Measurements from ENCODE around the gene CYGB.

CYGB gene

DNA sequence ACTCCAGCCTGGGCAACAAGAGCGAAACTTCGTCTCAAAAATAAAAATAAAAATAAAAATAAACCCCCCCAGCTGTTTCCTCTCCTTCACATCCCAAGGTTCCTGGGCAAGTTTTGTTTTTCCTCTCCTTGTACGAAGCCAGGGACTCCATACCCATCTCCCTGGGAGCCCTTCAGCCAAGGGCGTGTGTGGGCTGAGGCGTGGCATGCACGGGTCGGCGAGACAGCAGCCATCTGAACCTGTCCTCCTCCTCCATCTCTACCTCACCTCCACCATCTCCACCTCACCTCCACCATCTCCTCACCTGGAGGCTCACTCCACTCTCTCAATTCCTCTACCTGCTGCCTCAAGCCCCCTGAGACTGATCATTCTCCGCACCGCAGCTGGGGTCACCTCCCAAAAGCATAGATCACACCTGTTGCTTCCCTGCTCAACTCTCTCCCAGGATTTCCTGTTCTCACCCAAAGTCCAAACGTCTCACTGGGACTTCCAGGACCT is 53.2 kb downstream of the CYGB start:
- no peak overlapping the region for H3K4me3 ChIP-seq (ENCODE audit: control insufficient read depth, low read depth, low read length)
- DNase-seq (ENCODE audit: low read depth) = no peak

DNA sequence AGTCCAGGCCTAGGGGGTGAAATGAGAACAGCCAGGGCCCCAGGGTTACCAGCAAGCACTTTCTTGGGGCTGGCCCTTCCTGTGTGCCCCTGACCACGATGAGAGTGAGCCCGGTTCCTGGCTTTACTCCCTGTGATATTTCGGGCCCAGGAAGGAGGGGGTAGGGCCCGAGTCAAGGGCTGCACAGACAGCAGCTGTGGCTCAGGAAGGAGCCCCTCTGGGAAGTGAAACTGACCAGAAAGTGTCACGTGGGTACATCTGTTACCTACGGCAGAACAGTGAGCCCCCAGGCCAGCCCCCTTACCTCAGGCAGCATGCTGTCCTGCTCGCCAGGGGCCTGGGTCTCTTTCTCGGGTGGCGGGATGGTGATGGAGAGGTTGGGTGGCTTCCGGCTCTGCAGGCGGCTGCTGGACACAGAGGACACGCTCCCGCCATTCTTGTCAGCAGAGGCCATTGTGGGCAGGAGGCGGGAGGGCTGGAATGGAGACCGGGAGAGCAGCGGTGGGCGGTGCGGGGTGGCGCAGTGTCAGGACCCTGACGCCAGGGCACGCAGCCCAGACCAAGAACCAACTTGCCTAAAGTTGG is 56.3 kb downstream of the CYGB start:
- TF ChIP-seq, protein P1, sequence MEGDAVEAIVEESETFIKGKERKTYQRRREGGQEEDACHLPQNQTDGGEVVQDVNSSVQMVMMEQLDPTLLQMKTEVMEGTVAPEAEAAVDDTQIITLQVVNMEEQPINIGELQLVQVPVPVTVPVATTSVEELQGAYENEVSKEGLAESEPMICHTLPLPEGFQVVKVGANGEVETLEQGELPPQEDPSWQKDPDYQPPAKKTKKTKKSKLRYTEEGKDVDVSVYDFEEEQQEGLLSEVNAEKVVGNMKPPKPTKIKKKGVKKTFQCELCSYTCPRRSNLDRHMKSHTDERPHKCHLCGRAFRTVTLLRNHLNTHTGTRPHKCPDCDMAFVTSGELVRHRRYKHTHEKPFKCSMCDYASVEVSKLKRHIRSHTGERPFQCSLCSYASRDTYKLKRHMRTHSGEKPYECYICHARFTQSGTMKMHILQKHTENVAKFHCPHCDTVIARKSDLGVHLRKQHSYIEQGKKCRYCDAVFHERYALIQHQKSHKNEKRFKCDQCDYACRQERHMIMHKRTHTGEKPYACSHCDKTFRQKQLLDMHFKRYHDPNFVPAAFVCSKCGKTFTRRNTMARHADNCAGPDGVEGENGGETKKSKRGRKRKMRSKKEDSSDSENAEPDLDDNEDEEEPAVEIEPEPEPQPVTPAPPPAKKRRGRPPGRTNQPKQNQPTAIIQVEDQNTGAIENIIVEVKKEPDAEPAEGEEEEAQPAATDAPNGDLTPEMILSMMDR (IDR thresholded peaks at IDR 0.05; ENCODE audit: control insufficient read depth, insufficient read depth, low read depth, low read length, missing control alignments) = no peak
- DNase-seq (ENCODE audit: low read depth) = no peak
- no peak overlapping the region for H3K4me3 ChIP-seq (ENCODE audit: control insufficient read depth, low read depth, low read length)

More for the DNA sequence above, 53.2 kb downstream of the CYGB start:
- TF ChIP-seq, protein P1 (IDR thresholded peaks at IDR 0.05; ENCODE audit: control insufficient read depth, insufficient read depth, low read depth, low read length, missing control alignments) = no peak

DNA sequence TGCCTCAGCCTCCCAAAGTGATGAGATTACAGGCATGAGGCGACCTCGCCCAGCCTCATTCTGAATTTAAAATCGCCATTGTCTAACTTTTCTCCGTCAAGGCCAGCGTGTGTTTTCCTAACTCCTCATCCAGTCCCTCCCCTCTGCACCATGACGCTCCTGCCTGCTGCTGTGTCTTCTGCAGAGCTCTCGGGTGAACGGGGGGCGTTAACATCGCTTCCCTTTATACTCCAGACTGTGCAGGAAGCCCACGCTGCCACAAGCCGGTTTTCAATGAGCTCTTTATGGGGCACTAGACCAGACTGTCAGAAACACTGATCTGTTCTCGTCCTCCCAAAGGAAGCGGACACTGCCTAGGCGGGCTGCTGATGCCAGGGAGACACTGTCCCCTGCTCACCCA is 56.9 kb downstream of the CYGB start:
- DNase-seq (ENCODE audit: low read depth) = no peak
- TF ChIP-seq, protein P1 (IDR thresholded peaks at IDR 0.05; ENCODE audit: control insufficient read depth, insufficient read depth, low read depth, low read length, missing control alignments) = no peak
- H3K4me3 ChIP-seq (ENCODE audit: control insufficient read depth, low read depth, low read length) = no peak overlapping the region

DNA sequence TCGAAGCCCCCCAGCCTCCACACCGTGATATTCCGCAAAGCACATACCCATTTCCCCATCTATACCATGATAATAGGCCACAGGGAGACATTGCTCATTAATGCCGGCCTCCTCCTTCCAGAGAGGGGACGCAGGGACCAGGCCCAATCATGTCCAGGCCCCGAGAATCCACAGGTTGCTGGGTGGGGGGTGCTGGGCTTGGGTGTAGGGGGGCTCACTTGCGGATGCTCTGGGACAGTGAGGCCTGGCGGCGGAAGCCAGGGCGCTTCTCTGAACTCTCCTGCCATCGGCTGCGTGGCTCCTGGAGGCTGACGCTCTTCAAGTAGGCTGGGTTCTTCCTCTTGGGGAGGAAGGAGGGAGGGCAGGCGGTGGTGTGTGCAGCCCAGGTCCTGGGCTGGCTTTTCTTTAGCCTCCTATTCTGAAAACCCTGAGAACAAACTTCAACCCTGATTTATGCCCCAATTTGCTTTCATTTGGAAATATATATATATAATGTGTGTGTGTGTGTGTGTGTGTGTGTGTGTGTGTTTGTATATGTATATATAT is 57.9 kb downstream of the CYGB start:
- no peak overlapping the region for H3K4me3 ChIP-seq (ENCODE audit: control insufficient read depth, low read depth, low read length)

DNA sequence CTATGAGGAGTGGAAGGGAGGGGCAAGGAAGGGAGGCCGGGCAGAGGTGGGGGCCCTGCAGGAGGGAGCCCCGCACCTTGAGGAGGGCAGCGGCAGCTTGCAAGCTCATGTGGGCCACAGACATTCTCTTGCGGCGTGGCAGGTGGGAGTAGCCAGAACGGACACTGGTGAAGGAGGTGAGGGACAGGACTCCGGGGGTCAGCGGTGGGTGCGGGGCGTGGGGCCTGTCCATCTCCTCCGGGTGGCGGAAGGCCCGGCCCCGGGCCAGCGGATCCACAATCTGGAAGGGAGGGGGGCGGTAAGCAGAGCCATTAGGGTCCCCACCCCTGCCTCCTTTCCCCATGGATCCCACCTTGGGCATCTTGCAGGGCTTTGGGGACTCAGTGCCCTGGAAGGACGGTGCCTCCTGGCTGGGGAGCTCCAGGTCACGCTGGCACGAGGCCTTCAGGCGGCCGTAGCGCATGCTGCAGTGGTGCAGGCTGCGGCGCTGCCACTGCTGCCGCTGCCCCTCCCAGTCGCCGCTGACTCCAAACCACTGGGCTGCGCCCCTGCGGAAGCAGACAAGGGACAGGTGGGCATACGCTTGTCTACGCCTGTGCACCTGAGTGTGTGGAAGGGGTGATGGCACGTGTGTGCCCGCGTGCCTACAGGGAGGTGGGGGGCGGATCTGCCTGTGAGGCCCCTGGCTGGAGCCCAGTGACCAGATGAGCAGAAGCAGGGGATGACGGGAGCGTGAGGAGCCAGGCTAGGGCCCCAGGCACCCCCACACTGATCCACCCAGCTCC is 58.6 kb downstream of the CYGB start:
- H3K4me3 ChIP-seq (ENCODE audit: control insufficient read depth, low read depth, low read length) = no peak overlapping the region
- DNase-seq (ENCODE audit: low read depth) = no peak
- TF ChIP-seq, protein P1 (IDR thresholded peaks at IDR 0.05; ENCODE audit: control insufficient read depth, insufficient read depth, low read depth, low read length, missing control alignments) = no peak

More for the DNA sequence above, 57.9 kb downstream of the CYGB start:
- DNase-seq (ENCODE audit: low read depth) = no peak
- TF ChIP-seq, protein P1 (IDR thresholded peaks at IDR 0.05; ENCODE audit: control insufficient read depth, insufficient read depth, low read depth, low read length, missing control alignments) = no peak

DNA sequence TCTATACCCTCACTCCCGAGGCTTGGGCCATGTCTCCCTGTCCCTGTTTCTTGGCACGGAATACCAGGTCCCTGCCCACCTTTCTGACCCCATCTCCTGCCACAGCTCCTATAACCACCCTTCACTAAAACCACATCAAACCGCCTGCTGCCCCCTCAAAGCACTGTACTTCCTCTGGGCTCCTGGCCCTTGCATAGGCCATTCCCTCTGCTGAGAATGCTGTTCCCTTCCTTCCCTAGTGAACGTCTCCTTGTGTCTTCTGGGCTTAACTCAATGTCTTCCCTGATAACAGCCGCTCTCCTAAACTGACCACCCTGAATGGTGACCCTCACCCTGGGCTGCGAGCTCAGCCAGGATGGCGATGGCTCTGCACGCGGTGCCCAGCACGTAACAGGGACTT is 59.4 kb downstream of the CYGB start:
- no peak for DNase-seq (ENCODE audit: low read depth)
- H3K4me3 ChIP-seq (ENCODE audit: control insufficient read depth, low read depth, low read length) = no peak overlapping the region
- TF ChIP-seq, protein P1 (IDR thresholded peaks at IDR 0.05; ENCODE audit: control insufficient read depth, insufficient read depth, low read depth, low read length, missing control alignments) = no peak
